Stimulated activated CD8-positive, alpha-beta memory T cell treated with anti-CD3 and anti-CD28 coated beads, Interleukin-15, amount 100 ng/mL, for 1 hour (primary cell): ENCODE results near the gene AP5Z1.

Source experiments
- DNase-seq: peaks from one replicate; pipeline ENCODE4 v3.0.0-alpha.2; 2020; ENCODE audit warnings: low read depth

AP5Z1 gene

DNA sequence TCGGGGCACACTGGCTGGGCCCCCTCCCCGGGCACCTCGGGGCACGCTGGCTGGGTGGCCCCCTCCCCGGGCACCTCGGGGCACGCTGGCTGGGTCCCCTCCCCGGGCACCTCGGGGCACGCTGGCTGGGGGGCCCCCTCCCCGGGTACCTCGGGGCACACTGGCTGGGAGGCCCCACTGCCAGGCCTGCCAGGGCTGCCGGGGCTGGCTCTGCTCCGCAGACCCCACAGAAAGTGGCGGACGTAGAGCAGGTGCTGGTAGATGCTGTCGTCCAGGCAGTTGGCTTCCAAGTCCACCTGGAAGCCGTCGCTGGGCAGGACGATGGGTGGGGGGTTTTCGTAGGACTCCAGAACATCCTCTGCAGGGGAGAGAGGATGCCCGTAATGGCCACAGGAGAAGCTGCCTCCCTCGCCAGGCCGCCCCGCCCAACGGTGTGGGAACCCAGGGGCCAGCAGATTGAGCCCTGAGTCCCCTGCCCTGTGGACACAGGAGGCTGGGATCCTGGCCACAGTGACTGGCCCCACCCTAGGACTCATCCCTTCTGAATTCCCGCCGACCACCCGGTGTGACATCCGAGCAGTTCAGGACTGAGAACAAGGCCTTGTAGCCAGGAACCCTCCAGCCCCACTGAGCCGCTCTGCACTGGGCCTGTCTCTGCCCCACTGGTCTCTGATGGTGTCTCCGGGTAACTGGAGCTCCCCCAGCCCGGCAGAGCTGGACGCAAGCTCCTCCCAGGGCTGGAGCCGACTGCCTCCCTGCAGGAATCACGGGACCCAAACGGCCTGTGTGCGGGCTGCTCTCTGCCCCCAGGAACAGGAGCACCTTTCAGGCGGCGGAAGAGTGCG is 28.2 kb downstream of the AP5Z1 start:
- no peak for DNase-seq

DNA sequence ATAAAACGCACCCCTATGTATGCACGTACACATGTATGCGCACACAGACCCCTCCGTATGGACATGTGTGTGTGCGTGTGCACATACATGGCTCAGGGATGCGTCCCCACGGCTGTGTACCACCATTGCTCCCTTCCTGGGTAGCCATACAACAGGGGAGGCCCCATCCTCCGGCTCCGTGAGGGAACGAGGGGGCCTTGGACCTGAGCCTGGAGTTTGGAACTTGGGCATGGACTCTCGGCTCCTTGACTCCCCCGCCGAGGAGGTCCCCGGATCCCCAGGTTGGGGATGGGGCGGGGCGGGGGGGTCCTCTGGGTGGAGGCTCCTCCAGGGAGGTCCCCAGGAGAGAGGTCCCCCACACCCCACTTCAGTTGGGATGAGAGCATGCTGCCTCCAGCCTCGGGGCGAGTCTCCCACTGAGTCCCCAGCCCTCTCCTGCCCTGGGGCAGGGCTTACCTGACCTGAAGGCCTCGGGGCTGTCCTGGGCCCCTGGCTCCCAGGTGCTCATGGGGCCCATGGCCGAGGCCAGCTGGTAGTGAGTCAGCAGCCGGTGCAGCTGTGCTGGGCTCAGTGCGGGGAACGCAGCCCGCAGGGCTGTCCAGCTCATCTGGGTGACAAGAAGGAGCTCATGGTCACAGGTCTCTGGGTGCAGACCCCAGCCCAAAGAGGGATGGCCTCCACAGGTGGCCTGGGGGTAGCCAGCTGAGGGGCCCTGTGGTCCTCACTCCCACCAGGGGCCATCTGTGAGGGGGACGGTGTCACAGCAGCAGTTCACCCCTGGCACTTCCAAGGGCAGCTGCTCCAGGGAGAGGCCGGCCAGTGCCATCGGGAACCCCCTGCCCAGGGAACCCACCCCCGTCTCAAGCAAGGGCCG is 29.9 kb downstream of the AP5Z1 start:
- DNase-seq, result no peak

DNA sequence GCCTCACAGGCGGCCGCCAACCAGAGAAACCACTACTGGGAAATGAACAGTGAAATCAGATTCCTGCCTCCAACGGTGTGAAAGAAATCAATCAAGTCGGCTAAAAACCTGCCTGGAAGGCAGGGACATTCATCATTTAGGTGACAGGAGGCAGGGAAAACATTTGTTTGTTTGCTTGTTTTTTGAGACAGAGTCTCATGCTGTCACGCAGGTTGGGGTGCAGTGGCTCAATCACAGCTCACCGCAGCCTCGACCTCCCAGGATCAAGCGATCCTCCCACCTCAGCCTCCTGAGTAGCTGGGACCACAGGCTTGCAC is 30.5 kb downstream of the AP5Z1 start:
- no peak for DNase-seq

DNA sequence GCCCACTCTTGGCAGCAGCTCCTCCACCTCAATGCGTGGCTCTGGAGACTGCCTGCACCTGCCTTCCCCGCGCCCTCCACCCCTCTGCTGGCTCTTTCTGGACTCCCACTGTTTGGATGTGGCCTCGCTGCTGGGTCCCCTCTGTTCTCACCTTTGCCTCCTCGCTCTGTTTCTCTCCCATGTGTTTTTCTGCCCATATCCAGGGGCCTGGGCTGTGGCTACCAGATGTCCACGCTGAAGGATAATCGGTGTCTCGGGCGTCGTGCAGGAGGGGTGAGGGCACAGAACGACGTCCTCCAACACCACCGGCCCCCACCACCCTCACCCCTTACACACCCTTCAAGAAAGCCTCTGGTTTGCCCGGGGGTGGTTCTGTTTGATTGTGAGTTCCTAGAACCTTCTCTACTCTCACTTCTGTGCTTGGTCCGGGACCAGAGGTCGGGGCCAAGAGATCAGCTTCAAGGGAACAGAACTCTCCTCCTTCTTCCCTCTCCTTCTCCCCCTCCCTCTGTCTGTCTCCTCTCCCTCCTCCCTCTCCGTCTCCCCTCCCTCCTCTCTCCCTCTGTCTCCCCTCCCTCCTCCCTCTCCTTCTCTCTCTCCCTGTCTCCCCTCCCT is 31.7 kb downstream of the AP5Z1 start:
- DNase-seq, result no peak

DNA sequence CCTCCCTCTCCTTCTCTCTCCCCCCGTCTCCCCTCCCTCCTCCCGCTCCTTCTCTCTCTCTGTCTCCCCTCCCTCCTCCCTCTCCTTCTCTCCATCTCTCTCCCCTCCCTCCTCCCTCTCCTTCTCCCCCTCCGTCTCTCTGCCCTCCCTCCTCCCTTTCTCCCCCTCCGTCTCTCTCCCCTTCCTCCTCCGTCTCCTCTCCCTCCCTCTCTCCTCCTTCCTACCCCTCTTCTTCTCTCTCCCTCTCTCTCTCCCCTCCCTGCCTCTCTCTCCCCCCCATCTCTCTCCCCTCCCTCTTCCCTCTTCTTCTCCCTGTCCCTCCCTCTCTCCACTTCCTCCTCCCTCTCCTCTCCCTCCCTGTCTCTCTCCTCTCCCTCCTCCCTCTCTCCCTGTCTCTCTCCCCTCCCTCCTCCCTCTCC is 32.2 kb downstream of the AP5Z1 start:
- no peak for DNase-seq

DNA sequence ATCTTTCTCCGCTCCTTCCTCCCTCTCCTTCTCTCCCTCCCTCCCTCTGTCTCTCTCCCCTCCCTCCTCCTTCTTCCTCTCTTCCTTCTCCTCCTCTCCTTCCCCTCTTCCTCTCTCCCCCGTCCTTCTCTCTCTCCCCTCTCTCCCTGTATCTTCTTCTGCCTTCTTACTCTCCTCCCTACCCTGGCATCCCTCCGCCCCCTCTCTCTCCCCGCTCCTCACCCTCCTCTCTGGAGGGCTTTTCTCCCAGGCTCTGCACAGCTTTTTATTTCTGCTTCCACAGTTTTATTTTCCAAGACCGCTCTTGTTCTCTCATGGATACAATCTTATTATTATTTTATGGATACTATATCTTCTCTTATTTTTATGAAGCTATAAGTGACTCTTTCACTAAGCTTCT is 32.6 kb downstream of the AP5Z1 start:
- DNase-seq, result no peak

DNA sequence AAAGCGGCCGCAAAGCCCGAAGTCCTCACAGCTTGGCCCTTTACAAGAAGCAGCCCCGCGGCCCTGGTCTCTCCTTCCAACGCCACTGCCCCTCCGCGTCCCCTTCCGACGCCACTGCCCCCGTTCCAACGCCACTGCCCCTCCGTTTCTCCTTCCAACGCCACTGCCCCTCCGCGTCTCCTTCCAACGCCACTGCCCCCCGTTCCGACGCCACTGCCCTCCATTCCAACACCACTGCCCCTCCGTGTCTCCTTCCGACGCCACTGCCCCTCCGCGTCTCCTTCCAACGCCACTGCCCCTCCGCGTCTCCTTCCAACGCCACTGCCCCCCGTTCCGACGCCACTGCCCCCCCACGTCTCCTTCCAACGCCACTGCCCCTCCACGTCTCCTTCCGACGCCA is 33.1 kb downstream of the AP5Z1 start:
- no peak for DNase-seq

DNA sequence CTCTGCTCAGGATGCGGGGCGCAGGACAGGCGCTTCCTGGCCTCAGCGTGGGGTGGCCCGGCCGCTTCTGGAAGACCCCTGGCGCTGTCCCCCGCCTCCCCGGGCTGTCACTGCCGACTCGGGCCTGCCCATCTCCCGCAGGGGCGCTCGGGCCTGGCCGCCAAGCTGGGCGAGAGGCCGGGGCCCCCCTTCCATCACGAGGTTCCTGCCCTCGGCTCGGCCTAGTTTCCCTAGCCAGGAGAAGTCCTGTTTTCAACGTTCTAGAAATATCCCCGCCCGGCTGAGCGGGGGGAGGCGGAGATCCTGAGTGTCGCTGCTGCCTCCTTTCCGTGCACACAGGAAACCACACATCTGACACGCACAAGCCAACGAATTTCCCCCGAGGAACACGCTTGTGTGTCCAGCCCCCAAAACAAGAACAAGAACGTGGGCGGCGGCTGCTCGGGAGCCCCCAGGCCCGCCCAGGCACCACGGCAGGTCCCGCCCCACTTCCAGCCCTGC is 33.7 kb downstream of the AP5Z1 start:
- DNase-seq, result no peak

DNA sequence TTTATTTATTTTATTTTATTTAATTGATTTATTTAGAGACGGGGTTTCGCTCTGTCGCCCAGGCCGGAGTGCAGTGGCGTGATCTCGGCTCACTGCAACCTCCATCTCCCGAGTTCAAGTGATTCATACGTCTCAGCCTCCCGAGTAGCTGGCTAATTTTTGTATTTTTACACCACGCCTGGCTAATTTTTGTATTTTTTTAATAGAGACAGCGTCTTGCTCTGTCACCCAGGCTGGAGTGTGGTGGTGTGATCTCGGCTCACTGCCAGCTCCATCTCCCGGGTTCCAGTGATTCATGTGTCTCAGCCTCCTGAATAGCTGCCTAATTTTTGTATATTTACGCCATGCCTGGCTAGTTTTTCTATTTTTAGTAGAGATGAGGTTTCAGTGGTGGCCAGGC is 34.2 kb downstream of the AP5Z1 start:
- DNase-seq, result no peak

DNA sequence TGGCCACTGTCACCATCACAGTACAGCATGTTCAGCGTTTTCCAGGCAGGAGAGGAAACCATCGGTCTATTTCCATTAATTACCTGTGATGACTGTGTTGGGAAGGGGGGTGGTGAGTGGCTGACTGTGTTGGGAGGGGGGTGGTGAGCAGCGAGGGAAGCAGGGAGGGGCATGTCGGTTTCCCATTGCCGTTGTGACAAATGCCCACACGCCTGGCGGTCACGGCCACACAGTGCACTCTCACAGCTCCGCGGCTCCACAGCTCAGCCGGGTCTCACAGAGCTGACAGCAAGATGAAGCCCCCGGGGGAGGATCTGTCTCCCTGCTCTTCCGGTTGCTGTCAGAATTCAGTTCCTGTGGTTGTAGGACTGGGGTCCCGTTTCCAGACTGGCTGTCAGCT is 39.0 kb downstream of the AP5Z1 start:
- no peak for DNase-seq

DNA sequence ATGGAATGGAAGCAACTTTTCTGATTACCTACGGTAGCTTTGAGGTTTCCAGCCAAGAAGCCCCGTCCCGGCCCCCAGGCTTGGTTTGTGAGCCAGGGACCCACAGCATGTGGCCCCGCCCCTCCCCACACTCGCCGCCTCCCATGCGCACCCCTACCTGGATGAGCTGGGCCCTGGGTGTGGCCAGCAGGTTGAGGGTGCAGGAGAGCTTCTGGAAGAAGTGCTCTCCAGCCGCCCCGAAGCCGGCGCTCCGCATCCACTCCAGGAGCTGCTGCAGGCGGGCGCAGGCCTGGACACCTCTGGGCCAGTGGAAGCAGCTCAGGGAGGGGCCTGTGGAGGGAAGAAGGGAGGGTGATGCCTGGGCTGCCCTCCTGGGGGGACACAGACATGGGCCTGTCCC is 39.7 kb downstream of the AP5Z1 start:
- DNase-seq, result no peak

DNA sequence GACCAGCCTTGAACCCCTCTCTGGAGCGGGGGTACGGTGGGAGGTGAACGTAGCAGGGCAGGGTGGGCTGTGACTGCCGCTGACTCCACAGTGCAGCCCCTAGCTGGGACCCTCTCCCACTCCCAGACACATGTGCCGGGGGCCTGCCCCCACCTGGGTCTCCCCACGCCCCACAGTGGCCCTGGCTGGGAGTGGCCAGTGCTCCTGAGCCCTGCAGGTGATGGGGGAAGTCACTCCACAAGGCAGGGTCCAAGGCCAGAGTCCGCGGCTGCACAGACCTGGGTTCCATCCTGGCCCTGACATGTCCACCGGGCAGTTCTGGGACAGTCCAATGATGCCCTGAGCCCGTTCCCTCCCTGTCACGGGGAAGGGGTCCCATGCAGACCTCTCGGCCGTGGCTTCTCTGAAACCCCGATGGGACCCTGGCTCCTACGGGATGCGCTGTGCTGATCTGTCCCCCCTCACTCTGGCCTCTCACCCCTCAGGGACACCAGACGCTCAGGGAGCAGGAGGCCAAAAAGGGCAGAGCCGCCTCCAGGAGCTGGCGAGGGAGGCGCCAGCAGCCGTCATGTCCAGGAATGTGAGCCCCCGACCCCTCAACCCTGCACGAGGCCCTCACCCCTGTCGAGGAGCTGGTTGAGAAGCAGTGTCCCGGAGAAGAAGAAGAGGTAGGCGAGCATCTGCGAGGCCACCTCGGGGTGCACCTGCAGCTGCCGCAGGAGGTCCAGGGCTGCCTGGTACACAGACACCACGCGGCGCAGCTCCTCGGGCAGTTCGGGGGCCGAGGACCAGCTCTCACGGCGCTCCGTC is 40.4 kb downstream of the AP5Z1 start:
- no peak for DNase-seq

DNA sequence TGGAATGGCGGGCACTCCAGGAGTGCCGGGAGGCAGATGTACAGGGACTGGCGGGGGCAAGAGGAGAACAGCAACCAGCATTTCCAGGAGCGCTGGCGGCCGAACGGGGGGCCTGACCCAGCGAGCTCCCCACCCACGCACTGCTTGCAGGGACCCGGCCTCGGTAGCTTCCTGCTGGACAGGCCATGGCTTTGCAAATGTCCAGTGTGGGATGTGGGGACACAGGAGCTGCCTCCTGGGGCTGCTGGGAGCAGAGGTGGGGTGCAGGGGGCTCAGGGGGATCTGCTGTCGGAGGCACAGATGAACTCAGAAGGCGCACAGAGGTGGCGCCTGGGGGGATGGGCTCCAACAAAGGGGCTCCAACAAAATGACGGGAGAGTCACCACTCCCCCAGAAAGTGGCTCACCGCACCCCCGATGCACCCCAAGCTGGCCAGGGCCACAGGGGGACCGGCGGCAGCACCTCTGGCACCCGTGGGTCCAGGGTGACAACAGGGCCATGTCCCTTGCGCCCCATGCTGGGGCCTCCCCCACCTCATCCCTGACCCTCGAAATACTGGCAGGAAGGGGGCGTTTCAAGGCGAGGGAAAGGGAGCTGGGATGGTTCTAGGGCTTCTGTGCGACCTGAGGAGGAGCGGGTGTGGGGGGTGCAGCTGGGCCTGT is 41.1 kb downstream of the AP5Z1 start:
- no peak for DNase-seq

DNA sequence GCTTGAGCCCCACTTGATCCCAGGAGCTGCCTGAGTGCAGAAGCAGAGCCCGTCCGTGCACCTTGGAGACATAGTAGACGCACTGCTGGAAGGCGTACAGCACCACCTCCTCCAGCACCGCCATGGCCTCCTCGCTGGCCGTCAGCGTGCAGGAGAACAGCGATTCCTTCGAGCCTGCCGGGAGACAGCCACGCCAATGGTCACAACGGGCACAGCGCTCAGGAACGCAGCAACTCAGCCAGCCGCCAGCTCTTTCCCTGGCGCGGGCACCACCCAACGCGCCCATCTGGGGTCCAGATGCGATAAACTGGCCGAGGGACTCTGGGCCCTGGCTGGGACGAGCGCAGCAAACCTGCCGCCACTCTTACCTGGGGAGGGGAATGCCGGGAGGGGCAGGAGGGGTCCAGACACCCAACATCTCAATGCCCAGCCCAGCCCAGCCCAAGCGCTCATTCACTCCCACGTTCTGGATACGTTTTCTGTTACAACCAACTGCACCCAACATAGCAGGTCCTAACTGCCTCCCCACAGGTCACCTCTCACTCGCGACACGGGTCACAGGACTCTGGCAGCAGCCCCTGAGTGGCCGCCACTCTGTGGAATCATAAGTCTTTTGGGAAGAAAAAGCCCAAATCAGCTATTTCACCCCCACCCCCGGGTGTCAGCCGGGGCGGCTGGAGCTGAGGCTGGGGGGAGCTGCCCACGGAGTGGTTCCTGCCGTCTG is 41.9 kb downstream of the AP5Z1 start:
- no peak for DNase-seq

DNA sequence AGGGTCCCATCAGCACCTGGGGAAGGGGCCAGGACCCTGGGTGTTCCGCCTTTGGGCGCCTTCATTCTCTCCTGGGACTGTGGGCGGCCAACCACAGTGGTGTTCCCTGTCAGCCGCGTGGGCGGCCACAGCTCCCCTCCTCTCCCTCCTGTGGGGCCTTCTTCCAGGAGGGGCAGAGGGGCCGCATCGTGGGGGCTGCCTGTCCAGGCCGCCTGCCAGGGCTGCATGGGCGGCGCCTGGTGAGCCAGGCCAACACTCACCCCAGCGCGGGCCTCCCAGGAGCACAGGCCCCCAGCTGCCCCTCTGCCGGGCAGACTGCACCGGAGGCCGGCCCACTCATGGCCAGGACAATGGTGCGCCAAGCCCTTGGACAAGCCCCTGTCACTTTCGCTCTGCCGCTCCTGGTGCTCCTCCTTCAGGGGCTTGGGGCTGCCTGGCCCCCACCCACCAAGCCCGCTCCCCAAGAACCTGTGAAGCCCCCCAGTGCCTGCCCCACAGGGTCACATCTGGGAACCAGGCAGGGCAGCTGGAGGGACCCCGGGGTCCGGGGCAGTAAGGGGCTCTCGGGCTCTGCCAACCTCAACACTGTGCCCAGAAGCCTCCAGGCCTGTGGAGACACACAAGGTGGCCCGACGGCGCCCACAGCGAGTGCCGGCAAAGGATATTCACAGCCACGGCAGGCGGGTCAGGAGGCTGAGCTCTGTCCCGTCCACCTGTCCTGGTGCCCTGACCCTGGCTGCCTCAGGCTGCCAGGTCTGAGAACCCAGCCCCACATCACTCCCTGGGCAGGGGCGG is 42.8 kb downstream of the AP5Z1 start:
- DNase-seq, result no peak

DNA sequence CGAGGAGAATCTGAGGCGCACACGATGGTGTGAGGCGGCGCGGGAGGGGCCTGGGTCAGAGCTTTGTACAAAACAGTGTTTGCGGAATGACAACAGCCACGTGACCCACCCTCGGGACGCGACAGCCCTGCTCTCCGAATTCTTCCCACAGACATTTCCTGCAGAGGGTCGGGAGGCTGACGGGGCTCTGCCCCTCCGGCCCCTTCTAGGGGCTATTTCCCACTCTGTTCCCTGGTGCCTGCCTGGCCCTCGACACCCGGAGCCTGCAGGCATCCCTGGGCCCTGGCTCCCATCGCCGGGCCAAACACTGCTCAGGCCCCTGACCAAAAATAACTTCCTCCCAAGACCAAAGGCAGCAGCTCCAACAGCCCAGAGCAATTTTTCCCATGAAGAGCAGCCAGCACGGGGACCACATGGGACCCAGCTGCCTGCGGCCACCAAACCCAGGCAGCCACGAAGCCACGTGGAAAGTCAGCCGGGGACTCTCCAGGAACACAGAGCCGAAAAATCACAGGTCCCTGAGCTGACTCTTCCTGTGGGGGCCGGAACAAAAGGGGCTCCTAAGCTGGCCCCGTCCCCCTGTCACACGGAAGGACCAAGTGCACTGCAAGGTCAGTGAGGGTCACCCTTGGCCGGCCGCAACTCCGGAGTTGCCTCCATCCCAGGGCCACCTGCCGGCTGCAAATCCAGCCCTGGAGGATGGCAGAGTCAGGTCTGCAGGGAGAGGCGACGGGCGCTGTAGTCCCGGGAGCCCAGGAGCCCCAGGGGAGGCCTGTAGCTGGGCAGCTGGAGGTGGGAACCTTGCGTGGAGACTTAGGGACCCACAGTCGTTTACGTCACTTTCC is 44.4 kb downstream of the AP5Z1 start:
- no peak for DNase-seq

DNA sequence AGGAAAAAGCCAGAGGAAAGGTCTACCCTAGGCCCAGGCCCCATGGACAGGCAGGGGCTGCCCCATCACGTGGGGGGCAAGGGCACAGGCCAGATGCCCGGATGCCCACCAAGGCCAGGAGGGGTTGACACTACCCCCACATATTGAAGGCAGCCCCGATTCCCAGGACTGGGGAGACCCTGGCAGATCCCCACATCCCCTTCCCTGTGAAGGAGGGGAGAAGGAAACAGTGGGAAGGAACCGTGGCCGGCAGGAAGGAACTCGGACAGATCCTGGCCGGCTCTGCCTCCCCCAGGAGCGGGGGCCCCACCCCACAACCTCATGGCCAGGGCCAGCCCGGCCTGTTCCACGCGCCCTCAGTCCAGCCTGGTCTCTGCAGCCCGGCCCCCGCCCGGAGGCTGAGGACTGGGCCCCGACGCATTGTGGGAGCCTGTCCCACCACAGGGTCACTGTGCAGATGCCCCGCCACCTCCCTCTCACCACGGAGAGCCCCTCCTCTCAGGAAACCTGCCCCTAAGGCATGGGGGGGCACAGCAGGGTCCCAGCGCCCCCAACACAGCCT is 45.1 kb downstream of the AP5Z1 start:
- no peak for DNase-seq

DNA sequence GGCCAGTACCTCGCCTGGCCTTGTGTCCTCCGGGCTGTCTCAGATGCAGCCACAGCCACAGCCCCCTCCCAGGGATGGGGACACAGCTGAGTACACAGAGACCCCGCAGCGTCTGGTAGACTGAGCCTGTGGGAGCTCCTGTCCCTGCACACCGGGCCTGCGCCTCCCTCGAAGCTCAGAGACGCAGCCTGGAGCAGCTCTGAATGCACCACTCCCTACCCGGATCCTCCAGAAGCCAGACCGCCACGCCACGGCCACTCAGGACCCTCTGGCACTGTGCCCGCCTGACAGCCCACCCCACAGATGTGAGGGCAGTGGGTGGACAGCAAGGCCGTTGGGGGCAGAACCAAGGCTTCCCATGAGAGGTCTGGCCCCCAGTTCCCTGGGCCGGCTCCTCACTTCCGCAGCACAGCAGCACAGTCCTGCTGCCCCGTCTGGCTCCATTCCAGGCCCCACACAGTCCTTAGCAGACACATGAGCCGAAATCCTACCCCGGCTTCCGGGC is 45.6 kb downstream of the AP5Z1 start:
- DNase-seq, result no peak
